ENCODE results near the gene MKKS. TPM values are rescaled to one million over a fixed set of nuclear protein-coding genes. Genes with fewer than 3 reads are reported as not detected.
A peak's percentile ranks its signal among the peaks of the same experiment; 100 is the strongest.

MKKS gene
- total RNA-seq (2011; cell fraction: chromatin; rRNA removed; ENCODE audit: low replicate concordance) = 5.3 and 12.6 TPM in 2 replicates
- total RNA-seq (2011; cell fraction: nucleolus; rRNA removed) = 2.5 and 3.2 TPM in 2 replicates
- total RNA-seq (2011; cell fraction: nucleoplasm; rRNA removed) = 9.2 and 16.5 TPM in 2 replicates
- total RNA-seq (2014; rRNA removed) (6.4 and 6.8 TPM in 2 replicates), total RNA-seq (2014; rRNA removed; fragmentation: Illumina TruSeq; extraction: Trizol) (14.6 and 16.0 TPM in 2 replicates), total RNA-seq (2015; rRNA removed; fragmentation: Illumina TruSeq; extraction: Trizol) (10.9 and 11.3 TPM in 2 replicates), total RNA-seq (2021) (11.2 and 13.2 TPM in 2 replicates), polyA plus RNA-seq (2011; rRNA removed) (26.8 and 36.6 TPM in 2 replicates), polyA plus RNA-seq (2014; fragmentation: Illumina TruSeq; extraction: Trizol) (13.2 and 17.7 TPM in 2 replicates), polyA plus RNA-seq (2014; fragmentation: Nextera tagmentation; extraction: Ambion mirVana) (10 to 100 TPM in 1 of 2 experiments, 1 to 10 TPM in 1; 7.7 to 12.0 TPM), polyA plus RNA-seq (2014; rRNA removed) (13.5 and 14.8 TPM in 2 replicates), polyA minus RNA-seq (2011; rRNA and poly(A)+ RNA removed) (16.3 and 26.2 TPM in 2 replicates), Bru-seq, nascent RNA (percentile 62 among the genes with signal in this experiment), BruChase-seq, experiment 1, labeled RNA remaining after a 2-hour chase (percentile 61 among the genes with signal in this experiment), BruChase-seq, experiment 2, labeled RNA remaining after a 6-hour chase (percentile 61 among the genes with signal in this experiment)
- 5.7 and 15.9 TPM in 2 replicates for polyA plus RNA-seq (2011; cell fraction: cytosol; rRNA removed)
- polyA plus RNA-seq (2011; cell fraction: nucleus; rRNA removed) = 8.2 and 16.8 TPM in 2 replicates
- polyA plus RNA-seq (2012) = 10.7 and 16.5 TPM in 2 replicates
- 5.6 and 5.9 TPM in 2 replicates for polyA minus RNA-seq (2011; cell fraction: cytosol; rRNA and poly(A)+ RNA removed)
- polyA minus RNA-seq (2011; cell fraction: nucleus; rRNA and poly(A)+ RNA removed) = 2.8 and 10.9 TPM in 2 replicates
- long read RNA-seq, experiment 1, full-length matches to known transcripts = 79 of 211 reads
- long read RNA-seq, experiment 1, partial matches to known transcripts = 125 of 211 reads
- long read RNA-seq, experiment 1, other reads (novel, unspliced or antisense) = 7 of 211 reads
- long read RNA-seq, experiment 2, full-length matches to known transcripts = 7 of 78 reads
- long read RNA-seq, experiment 2, partial matches to known transcripts = 67 of 78 reads
- long read RNA-seq, experiment 2, other reads (novel, unspliced or antisense) = 4 of 78 reads
- long read RNA-seq, experiment 3, full-length matches to known transcripts = 13 of 80 reads
- long read RNA-seq, experiment 3, partial matches to known transcripts = 64 of 80 reads
- long read RNA-seq, experiment 3, other reads (novel, unspliced or antisense) = 3 of 80 reads

- CTCF ChIA-PET (ENCODE audit: low intra/inter-chr PET ratio) = no interaction called here
- Histone ChIP-seq H4K20me1 (replicated peaks; ENCODE audit: control insufficient read depth, insufficient read depth, low read length) (no peaks in the 10 kb centered on the region), H2AFZ (ENCODE audit: low read depth, low read length) (peak within 1 kb of the TSS; percentile 83), H3K4me2 (ENCODE audit: insufficient read depth, low read length) (peak within 1 kb of the TSS; percentile 95), H3K27ac (ENCODE audit: extremely low read depth, low read depth, low read length) (peak within 1 kb of the TSS; percentile 88), H3K9me3 (replicated peaks; ENCODE audit: control insufficient read depth, insufficient read depth, low read depth, low read length) (no peaks in the 10 kb centered on the region), H3K4me3 (peak within 1 kb of the TSS; percentile 73), H3K4me1 (replicated peaks in 1 of 2; ENCODE audit: control insufficient read depth in 2 of 2, insufficient read depth in 2 of 2, low read length in 2 of 2) (peaks cover 12 to 24% of the 10 kb centered on the region in 2 experiments; a peak in 4 of 5 replicates), H3K27me3 (ENCODE audit: control insufficient read depth in 2 of 2, insufficient read depth in 2 of 2, low read length in 2 of 2) (no peaks in the 10 kb centered on the region), H3K9me1 (ENCODE audit: control insufficient read depth, insufficient read depth, low read length) (no peaks in the 10 kb centered on the region), H3K9ac (ENCODE audit: insufficient read depth in 1 of 2, low read depth in 2 of 2, low read length in 2 of 2) (peak within 1 kb of the TSS; percentile 85 to 97), H3K79me2 (ENCODE audit: control insufficient read depth, insufficient read depth, low read length) (peaks cover 81% of the 10 kb centered on the region), H3K36me3 (ENCODE audit: control insufficient read depth, insufficient read depth, low read length) (peaks cover 8% of the 10 kb centered on the region; the same call in 2 of the 3 replicates)
- ATAC-seq (peak; percentile 75), DNase-seq (ENCODE audit: extremely low read depth in 1 of 4, low spot score in 3 of 4) (peak; percentile 67 to 88 (median 74)), FAIRE-seq (no peak)
- POLR2A ChIA-PET = interaction anchor here (0.7 to 1.8 kb wide), 7 partner anchors 8 to 211 kb away, joined by 3 to 5 read pairs (median 3); no protein-coding TSS in a partner anchor
- WGBS (ENCODE audit: insufficient coverage, low coverage, missing lambda C conversion rate) = under 1% methylated on average over 27 of the region's 73 CpGs
- intact Hi-C loops (cut with micrococcal nuclease) = loop anchor here (5.0 kb wide), 1 partner anchor 58 kb away; no protein-coding TSS in a partner anchor
- BruUV-seq (replicated peaks) = TSS peak; percentile 66
- in situ Hi-C loops (cut with MboI) = no loop called here
- 0 out of 2 replicates have a peak, but pooled peaks have one; percentile 35 for TF ChIP-seq XRCC5 (IDR thresholded peaks at IDR 0.05; ENCODE audit: low read depth, low read length)
- TF ChIP-seq ZNF518B (CRISPR knock-in tag; IDR thresholded peaks at IDR 0.05) = no peak
- TF ChIP-seq, protein P1, sequence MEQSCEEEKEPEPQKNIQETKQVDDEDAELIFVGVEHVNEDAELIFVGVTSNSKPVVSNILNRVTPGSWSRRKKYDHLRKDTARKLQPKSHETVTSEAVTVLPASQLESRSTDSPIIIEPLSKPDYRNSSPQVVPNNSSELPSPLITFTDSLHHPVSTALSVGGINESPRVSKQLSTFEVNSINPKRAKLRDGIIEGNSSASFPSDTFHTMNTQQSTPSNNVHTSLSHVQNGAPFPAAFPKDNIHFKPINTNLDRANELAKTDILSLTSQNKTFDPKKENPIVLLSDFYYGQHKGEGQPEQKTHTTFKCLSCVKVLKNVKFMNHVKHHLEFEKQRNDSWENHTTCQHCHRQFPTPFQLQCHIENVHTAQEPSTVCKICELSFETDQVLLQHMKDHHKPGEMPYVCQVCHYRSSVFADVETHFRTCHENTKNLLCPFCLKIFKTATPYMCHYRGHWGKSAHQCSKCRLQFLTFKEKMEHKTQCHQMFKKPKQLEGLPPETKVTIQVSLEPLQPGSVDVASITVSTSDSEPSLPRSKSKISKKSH (CRISPR knock-in tag; IDR thresholded peaks at IDR 0.05) = no peak
- peak; percentile 91 for TF ChIP-seq POLR2G (IDR thresholded peaks at IDR 0.05; ENCODE audit: low read depth, low read length)
- no peak for TF ChIP-seq CREB1 (IDR thresholded peaks at IDR 0.05)
- peak; percentile 53; the same call in 1 of the 2 replicates for TF ChIP-seq CREB1 (CRISPR knock-in tag; IDR thresholded peaks at IDR 0.05)
- peak; percentile 33; the same call in 1 of the 2 replicates for TF ChIP-seq NR2C2 (CRISPR knock-in tag; IDR thresholded peaks at IDR 0.05)
- peak; percentile 86 for TF ChIP-seq NR2C2 (tag; IDR thresholded peaks at IDR 0.05)
- peak; percentile 54 for TF ChIP-seq FOXJ2 (tag; IDR thresholded peaks at IDR 0.05)
Observed at GRCh38 chr20:10433623-10434466, at the start of gene MKKS. MKKS (minus strand) TSS chr20:10434222; CDS start chr20:10413514, 20,708 bp downstream.
